HG02763 (cell line): ENCODE data around the gene FNDC10.

Experiments used
- ATAC-seq: cut with Tn5 transposase; IDR thresholded peaks from one replicate; pipeline ENCODE4 v1.9.1; 2021; ENCODE audit warnings: mild to moderate bottlenecking, moderate library complexity; ENCODE audit not compliant: unreplicated experiment

Gene FNDC10

DNA sequence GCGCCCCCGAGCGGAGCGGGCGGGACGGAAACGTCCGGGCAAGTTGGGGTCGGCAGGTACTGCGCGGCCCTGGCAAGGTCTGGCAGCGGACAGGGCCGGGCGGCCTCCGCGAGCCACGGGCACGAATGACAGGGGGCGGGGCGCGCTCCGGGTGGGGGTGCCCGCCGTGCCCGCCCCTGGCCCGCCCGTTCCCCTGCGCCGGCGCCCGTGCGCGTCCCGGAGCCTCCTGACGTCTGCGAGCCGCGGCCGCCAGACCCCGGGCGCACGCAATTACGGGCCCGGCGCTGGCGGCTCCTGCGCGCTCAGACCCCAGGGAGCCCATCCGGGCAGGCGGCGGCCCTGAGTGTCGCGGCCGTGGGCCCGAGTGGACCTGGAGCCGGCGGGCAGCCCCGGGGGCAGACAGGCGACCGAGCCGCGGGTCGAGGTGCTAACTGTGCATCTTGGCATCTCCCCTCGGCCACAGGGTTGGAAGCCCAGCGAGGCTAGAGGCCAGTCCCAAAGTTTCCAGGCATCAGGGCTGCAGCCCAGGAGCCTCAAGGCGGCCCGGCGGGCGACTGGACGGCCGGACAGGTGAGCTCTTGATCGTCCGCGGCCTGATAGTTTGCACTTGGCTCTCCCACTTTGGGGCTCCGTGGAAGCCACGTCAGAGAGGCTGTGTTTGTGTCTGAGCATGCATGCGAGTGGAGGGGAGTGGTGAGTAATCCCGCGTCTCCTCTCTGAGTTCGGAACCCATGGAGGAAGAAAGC lies 16.3 kb upstream of the FNDC10 start:
- peak; percentile 16 for ATAC-seq

DNA sequence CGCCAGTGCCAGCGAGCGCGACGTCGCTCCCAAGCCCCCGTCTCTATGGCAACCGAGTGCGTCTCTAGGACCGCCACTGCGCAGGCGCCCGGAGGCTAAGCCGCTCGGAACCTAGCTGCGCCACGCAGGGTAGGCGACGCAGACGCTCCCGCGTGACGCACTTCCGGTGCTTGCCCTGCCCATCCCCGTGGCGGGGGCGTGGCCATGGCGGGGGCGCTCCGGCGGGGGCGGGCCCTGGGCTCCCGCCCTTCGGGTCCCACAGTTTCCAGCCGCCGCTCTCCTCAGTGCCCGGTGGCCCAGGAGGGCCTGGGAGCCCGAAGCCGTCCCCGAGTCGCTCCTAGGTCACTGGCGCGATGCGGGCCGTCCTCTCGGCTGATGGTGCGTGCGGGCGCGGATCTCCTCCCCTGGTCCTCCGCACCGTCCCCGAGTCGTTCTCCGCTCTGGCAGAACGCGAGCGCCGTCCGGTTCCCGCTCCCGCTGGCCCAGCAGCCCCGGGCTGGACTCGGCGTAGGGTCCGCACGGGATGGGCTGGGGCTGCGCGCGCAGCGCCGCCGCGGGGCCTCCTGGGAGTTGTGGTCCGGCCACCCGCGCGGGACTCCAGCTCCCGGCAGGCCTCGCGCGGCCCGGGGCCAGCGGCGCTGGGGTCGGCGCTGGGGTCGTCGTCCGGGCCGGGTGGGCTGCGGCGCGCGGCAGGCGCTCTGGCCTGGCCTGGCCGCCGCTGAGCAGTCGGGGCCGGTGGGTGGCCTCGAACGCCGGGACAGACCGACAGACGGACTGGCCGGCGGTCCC lies 15.5 kb upstream of the FNDC10 start, which contains the start of gene MIB2:
Gene MIB2, plus strand, starts transcription at position 245 of the 789 bp plus-strand sequence. CDS start 7,953 bp downstream, outside the sequence.
- ATAC-seq = peak; percentile 82

DNA sequence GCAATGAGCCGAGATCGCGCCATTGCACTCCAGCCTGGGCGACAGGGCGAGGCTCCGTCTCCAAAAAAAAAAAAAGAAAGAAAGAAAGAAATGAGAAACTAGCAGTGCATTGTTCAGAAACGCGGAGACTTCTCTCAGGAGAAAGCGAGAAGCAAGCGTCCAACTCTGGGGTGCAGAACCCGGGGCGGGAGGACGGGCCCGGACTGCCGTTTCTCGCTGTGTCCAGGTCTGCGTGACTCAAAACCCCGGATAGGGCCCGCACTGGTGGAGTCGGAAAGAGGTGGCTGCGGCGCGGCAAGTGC lies 15.0 kb upstream of the FNDC10 start:
- no peak for ATAC-seq

DNA sequence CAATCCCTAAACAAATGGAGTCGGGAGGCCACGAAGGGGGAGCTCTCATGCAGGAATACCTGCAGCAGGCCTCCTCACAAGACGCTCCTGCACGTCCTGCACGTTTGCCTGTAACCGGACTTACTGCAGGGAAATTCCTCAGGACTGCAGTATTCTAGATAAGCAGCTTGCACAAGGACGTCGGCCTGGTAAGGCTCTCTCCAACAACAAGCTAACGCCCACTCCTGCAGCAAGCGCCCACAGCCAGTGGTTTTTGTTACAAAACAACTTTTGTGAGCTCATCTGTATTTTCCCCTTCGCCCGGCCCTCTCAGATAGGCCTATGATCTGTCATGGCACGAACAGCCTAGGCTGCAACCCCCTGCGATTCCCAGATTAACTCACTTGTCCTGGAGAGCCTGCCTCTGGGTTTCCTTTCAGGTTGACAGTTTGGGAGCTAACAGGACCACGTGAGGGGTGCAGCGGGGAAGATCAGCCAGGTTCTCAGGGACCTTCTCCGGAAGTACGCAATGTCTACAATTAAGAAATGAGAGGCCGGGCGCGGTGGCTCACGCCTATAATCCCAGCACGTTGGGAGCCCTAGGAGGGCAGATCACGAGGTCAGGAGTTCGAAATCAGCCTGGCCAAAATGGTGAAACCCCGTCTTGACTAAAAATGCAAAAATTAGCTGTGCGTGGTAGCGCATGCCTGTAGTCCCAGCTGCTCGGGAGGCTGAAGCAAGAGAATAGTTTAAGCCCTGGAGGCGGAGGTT lies 14.4 kb upstream of the FNDC10 start:
- ATAC-seq = no peak

DNA sequence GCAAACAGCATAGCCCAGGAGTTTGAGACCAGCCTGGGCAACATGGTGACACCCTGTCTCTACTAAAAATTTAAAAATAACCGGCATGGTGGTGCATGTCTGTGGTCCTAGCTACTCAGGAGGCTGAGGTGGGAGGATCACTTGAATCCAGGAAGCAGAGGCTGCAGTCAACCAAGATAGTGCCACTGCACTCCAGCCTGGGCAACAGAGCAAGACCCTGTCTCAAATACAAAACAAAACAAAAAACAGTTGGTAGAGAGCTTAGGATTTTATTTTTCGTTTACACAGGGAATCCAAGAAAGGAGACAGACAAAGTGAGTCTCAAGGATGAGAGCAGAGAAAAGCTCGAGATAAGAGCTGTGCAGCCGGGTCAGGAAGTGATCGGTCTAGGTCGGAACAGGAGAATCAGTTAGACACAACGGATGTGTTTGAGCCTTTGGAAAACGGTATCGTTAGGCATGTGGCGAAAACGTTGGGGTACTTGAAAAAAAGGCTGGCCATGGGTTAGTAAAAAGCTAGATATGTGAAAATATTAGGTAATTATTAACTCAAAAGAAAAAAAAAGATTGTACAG lies 13.7 kb upstream of the FNDC10 start:
- no peak for ATAC-seq

DNA sequence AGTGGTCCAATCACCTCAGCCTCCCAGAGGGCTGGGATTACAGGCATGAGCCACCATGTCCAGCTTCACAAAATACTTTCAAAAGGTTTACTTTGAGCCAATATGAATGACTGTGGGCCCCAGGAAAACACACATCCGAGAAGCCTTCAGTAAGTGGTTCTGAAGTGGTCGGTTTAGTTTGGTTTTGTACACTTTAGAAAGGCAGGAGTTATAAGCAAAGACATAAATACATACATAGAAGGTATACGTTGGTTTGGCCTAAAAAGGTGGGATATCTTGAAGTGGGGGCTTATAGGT lies 12.1 kb upstream of the FNDC10 start:
- ATAC-seq = no peak

DNA sequence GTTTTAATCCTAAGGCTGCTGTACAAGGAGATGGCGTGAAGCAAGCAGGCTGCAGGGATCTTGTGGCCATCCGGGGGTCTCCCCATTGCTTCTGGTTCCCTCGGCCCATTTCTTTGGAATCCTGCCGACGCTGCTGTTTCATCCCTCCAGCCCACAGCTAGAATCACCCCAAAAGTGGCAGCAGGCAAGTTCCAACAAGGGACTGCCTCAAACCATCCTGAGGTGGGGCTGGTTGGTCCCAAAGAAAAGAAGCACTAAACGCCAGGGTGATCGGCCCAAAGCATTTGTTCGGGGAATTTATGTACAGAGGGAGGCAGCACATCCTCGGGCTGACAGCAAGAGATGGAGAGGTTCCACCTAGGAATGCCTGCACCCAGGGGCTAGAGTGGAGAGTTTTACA lies 10.9 kb upstream of the FNDC10 start:
- no peak for ATAC-seq

DNA sequence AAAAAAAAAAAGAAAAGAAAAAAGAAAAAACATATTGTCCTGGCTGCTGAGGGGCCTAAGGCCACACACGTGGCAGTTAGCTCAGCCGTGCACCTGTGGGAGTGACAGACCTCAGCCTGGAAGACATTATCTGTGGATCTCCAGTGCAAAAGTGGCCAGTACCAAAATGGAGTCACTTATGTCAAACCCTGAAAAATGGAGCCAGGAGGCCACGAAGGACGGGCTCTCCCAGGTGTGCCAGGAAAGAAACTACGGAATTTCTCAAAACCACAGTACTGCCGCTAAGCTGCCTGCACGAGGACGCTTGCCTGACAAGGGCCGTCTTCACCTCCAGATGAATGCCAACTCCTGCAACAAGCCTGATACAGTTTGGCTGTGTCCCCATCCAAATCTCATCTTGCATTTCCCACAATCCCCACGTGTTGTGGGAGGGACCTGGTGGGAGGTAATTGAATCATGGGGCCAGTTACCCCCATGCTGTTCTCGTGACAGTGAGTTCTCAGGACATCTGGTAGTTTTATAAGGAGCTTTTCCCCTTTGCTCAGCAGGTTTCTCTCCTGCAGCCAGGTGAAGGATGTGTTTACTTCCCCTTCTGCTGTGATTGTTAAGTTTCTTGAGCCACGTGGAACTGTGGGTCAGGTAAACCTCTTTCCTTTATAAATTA lies 10.0 kb upstream of the FNDC10 start:
- ATAC-seq = no peak

DNA sequence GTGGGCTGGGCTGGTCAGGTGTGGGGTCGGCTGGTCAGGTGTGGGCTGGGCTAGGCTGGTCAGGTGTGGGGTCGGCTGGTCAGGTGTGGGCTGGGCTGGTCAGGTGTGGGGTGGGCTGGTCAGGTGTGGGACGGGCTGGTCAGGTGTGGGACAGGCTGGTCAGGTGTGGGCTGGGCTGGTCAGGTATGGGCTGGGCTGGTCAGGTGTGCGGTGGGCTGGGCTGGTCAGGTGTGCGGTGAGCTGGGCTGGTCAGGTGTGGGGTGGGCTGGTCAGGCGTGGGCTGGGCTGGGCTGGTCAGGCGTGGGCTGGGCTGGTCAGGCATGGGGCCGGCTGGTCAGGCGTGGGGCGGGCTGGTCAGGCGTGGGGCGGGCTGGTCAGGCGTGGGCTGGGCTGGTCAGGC lies 6.3 kb upstream of the FNDC10 start:
- ATAC-seq = no peak

DNA sequence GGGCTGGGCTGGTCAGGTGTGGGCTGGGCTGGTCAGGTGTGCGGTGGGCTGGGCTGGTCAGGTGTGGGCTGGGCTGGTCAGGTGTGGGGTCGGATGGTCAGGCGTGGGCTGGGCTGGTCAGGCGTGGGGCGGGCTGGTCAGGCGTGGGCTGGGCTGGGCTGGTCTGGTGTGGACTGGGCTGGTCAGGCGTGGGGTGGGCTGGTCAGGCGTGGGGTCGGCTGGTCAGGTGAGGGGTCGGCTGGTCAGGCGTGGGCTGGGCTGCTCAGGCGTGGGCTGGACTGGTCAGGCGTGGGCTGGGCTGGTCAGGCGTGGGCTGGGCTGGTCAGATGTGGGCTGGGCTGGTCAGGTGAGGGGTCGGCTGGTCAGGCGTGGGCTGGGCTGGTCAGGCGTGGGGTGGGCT lies 5.8 kb upstream of the FNDC10 start:
- no peak for ATAC-seq

DNA sequence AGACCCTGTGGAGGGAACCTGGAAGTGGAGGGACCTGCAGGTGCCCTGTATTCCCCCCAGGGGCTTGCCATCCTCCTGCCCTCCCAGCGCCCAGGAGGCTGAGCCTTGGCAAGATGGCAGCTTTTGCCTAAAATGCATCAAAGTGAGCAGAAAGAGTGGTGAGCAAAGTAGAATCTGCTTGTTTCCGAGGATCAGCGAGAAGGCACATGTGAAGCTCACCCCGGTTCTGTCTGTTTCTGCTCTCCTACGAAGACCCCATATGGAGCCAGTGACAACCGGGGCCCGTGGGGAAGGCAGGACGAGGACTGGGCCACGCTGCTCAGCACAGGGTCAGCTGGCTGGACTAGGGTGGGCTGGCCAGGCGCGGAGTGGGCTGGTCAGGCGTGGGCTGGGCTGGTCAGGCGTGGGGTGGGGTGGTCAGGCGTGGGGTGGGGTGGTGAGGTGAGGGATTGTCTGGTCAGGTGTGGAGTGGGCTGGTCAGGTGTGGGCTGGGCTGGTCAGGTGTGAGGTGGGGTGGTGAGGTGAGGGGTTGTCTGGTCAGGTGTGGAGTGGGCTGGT lies 5.2 kb upstream of the FNDC10 start:
- ATAC-seq = no peak

DNA sequence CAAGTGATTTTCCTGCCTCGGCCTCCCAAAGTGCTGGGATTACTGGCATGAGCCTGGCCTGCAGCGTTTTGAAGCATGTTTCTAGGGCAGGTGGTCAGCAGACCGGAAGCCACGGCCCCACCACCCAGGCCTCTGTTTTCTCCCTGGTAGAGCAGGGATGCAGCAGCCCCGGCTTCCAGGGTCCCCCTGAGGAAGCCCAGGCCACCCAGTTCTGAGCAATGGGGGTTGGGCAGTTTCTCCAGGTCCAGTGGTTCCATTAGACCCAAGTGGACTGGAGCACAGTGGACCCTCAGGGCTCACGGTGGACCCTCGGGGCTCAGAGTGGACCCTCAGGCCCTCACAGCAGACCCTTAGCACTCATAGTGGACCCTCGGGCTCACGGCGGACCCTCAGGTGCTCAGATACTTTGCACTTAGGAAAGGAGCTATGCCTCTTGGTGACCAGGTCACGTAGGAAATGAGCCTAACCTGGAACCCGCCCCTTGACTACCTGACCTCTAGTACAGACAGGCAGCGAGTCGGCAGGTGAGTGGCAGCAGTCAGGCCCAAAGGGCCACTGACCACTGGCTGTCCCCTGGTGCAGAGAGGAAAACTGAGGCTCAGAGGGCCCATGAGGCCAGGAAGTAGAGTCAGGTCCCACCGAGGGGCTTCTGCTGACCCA lies 4.6 kb upstream of the FNDC10 start:
- ATAC-seq = no peak

DNA sequence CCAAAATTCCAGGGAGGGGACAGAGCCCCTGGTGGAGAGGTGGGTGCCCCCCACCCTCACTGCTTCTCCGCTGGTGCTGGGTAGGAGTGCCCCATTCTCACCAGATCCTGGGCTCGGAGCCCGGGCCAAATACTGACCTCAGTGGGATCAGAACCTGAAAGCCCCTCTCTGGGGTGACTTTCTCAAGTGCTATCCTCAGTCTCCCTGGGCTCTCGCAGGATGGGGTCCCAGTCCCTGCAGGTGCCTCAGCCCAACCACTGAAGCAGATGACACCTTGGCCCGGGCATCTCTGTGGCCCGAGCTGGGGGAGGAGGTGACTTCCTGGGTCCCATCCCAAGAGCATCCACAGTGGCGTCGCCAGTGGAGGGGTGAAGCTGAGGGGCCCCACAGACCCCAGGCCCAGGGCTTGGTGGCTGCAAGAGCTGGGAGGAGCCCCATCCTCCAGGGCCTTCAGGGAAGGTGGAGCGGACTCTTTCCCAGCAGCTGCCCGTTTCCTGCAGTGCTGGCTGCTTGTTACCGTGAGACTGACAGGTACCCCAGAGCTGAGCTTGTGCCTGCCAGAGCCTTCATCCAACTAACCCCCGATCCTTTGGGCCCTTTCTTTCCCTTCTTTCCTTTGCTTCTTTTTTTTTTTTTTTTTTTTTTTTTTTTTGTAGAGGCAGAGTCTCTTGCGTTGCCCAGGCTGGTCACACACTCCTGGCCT lies 3.9 kb upstream of the FNDC10 start:
- no peak for ATAC-seq

DNA sequence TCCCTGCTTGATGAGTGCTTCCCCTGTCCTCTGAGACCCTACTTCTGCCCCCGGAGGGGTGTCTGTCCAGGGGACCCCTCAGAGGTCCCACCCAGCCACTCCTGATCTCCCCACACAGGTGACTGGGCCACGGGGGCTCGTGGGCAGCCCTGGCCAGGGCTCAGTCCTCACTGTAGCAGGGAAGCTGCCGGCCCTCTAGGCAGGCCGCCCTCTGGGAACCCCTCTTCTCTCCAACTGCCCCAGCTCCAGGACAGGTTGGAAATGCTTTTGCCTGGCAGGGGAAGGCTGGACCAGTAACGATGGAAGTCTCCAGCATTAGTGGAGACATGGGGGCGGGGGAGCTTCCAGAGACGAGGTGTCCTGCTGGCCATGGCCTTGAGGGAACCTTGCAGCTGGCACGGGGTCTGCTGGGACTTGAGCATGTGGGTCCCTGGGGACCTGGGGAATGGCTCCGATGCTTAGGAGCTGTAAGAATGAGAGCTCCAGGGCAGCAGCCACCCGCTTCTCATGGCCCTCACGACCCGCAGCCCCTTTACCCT lies 3.1 kb upstream of the FNDC10 start:
- no peak for ATAC-seq

DNA sequence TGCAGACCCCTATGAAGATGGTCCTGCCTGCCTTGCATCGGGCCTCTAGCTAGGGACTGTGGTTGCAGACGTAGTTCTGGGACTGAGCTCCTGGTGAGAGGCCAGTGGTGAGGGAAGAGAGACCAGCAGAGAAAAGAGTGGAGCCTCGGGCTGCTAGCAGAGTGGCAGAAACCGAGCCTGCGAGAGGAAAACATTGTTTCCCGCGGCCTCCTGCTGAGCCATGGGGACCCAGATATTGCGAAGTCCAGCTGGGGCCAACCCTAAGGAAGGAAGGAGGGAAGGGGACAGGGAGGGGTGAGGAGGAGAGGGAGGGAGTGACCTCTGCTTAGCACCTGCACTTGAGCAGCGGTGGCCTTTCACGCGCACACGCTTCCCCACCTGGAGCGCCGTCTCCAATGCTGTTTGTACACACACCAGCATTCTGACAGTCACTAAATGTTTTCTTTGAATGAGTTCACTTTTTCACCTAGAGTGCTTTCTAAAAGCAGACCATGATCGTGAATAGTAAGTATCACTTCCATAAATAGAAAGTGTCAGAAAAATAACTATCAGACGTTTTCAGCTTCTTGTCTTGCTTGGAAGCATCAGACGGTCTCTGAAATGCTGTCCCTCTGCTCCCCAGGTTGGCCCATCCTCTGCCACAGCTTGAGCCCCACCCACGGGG lies 2.5 kb upstream of the FNDC10 start:
- ATAC-seq = no peak

DNA sequence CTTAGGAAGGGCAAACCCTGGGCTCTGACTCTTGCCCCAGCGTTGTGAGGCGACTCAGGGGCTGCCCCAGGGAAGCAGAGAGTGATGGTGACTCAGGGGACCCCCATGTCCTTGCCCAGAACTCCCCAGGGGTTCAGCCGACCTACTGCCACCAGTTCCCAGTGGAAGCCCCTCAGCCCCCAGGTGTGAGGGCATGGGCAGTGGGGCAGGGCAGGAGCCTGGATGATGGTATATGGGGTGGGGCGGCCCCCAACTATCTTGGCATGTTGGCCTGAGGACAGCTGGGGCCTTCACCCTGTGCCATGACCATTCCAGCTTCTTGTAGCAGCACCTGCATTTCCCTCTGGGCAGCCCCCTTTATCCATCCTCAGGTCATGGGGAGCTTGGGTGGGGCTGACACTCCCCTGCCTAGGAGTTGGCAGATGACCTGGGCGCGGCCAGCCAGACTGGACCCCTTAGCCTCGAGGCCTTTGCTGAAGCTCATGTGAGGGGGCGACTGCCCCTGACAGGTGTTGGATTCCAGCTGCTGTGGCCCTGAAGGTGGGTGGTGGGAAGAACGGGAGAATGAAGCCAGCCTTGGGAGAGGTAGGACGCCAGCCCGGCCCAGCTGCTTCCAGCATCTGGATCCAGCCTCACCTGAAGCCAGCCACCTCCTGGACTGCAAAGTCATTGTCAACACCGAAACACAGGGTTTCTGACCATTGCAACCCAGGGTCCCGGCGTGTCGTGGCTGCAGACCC lies 1.8 kb upstream of the FNDC10 start:
- no peak for ATAC-seq

DNA sequence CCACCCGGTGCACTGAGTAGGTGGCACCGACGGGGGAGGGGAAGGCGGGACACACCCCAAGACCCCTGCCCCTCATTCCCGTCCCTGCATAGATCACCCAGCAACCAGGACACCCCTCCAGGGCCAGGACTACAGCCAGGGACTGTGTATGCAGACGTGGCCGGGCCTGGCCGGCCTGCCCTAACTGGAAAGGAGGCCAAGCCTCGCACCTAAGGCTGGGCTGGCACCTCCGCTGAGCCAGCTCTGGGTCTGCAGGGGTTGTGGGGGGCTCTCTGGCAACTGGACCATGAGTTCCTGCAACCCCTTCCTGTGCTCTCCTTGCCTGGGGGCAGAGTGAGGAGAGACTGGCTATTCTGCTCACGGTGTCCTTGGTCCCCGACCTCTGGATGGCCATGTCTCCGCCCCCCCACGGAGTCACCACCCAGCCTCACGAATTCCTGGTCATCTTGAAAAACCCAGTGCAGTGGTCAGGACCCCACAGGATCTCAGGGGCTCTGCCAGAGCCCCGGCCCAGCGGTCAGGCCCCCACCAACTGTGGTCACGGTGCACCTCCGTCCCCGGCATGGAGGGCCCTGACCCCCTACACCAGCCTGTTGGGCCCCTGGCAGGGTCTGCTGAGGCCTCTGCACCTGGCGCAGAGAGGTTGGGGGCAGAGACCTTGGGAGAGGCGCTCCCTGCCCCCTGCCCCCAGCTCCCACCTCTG lies 1.1 kb upstream of the FNDC10 start:
- ATAC-seq = no peak
